Neural progenitor cell (in vitro differentiated cells): ENCODE measurements around the gene IQCN.

Experiments
- CTCF ChIP-seq: fragments of 200-600 bp; sonication (generic); IDR thresholded peaks from 2 replicates; pipeline ENCODE4 v1.5.1; 2017; ENCODE audit warnings: antibody characterized with exemption, mild to moderate bottlenecking
- EZH2 ChIP-seq: fragments of 200-600 bp; sonication (generic); IDR thresholded peaks from 2 replicates; pipeline ENCODE4 v1.6.1; 2017; ENCODE audit warnings: antibody characterized with exemption, mild to moderate bottlenecking, moderate library complexity
- EZH2phosphoT487 ChIP-seq: fragments of 200-600 bp; sonication (generic); IDR thresholded peaks from 2 replicates; pipeline ENCODE4 v1.6.1; 2017; ENCODE audit warnings: antibody characterized with exemption

DNA sequence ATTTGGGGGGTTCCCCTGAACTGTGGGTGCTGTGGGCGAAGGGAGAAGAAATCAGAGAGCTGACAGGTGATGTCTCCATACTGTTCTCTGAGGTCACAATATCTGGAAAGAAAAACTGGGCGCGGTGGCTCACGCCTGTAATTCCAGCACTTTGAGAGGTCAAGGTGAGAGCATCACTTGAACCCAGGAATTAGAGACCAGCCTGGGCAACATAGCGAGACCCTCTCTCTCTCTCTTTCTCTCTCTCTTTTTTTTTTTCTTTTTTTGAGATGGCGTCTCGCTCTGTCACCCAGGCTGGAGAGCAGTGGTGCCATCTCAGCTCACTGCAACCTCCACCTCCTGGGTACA lies 21.9 kb downstream of the IQCN start:
- TF ChIP-seq CTCF = no peak
- no peak for TF ChIP-seq EZH2
- TF ChIP-seq EZH2phosphoT487 = no peak
